ENCODE results near the gene CADM4. TPM values are rescaled to one million over a fixed set of nuclear protein-coding genes. Genes with fewer than 3 reads are reported as not detected.

Gene CADM4
- total and polyA plus RNA-seq, 4 donors = 5.9 to 12.2 (median 7.5) TPM

GRCh38 chr19:43658494-43658893 is 18.8 kb upstream of the CADM4 start:
- H3K36me3 ChIP-seq (ENCODE audit: control insufficient read depth in 4 of 4, insufficient read depth in 4 of 4, low read length in 4 of 4) = peaks cover 2 to 32% (median 10%) of the 10 kb centered on the region in 4 donors
- 97% methylated on average over 8 of the region's 8 CpGs for WGBS, 2 donors
- H3K4me3 ChIP-seq = no peak overlapping the region
- no peak for TF ChIP-seq CTCF (IDR thresholded peaks at IDR 0.05; ENCODE audit: control extremely low read depth, extremely low read depth)
- peaks cover 0 to 3% (median 0%) of the 10 kb centered on the region in 5 donors for H3K4me1 ChIP-seq (ENCODE audit: control insufficient read depth in 5 of 5, insufficient read depth in 5 of 5, low read length in 5 of 5)
- DNase-seq = no peak
- H3K9ac ChIP-seq (ENCODE audit: insufficient read depth in 1 of 2, low read length in 2 of 2) = no peak overlapping the region
- H3K9me3 ChIP-seq (ENCODE audit: control insufficient read depth in 4 of 4, insufficient read depth in 3 of 4, low read length in 3 of 4) = peaks cover 0 to 6% (median 2%) of the 10 kb centered on the region in 4 donors
- H3K27me3 ChIP-seq (ENCODE audit: control insufficient read depth in 3 of 3, insufficient read depth in 3 of 3, low read length in 2 of 3) = no peaks in the 10 kb centered on the region
- no peak overlapping the region for H3K27ac ChIP-seq (ENCODE audit: low read depth in 1 of 2, low read length in 1 of 2)
- no peak for ATAC-seq (ENCODE audit: insufficient read depth, low FRiP score)

GRCh38 chr19:43658001-43658400 is 18.4 kb upstream of the CADM4 start:
- 92 to 96% methylated on average over 2 of the region's 2 CpGs for WGBS, 2 donors
- no peak for DNase-seq
- Histone ChIP-seq H3K4me3 (no peak overlapping the region), H3K27ac (ENCODE audit: low read depth in 1 of 2, low read length in 1 of 2) (no peak overlapping the region), H3K4me1 (ENCODE audit: control insufficient read depth in 5 of 5, insufficient read depth in 5 of 5, low read length in 5 of 5) (no peaks in the 10 kb centered on the region), H3K9me3 (ENCODE audit: control insufficient read depth in 4 of 4, insufficient read depth in 3 of 4, low read length in 3 of 4) (peaks cover 0 to 6% (median 2%) of the 10 kb centered on the region in 4 donors), H3K36me3 (ENCODE audit: control insufficient read depth in 4 of 4, insufficient read depth in 4 of 4, low read length in 4 of 4) (peaks cover 2 to 32% (median 8%) of the 10 kb centered on the region in 4 donors), H3K9ac (ENCODE audit: insufficient read depth in 1 of 2, low read length in 2 of 2) (no peak overlapping the region), H3K27me3 (ENCODE audit: control insufficient read depth in 3 of 3, insufficient read depth in 3 of 3, low read length in 2 of 3) (no peaks in the 10 kb centered on the region)
- no peak for ATAC-seq (ENCODE audit: insufficient read depth, low FRiP score)
- TF ChIP-seq CTCF (IDR thresholded peaks at IDR 0.05; ENCODE audit: control extremely low read depth, extremely low read depth) = no peak

GRCh38 chr19:43656436-43656835 is 16.8 kb upstream of the CADM4 start:
- Histone ChIP-seq H3K9ac (ENCODE audit: insufficient read depth in 1 of 2, low read length in 2 of 2) (no peak overlapping the region), H3K4me1 (ENCODE audit: control insufficient read depth in 5 of 5, insufficient read depth in 5 of 5, low read length in 5 of 5) (no peaks in the 10 kb centered on the region), H3K27me3 (ENCODE audit: control insufficient read depth in 3 of 3, insufficient read depth in 3 of 3, low read length in 2 of 3) (no peaks in the 10 kb centered on the region), H3K9me3 (ENCODE audit: control insufficient read depth in 4 of 4, insufficient read depth in 3 of 4, low read length in 3 of 4) (peaks cover 0 to 6% (median 2%) of the 10 kb centered on the region in 4 donors), H3K27ac (ENCODE audit: low read depth in 1 of 2, low read length in 1 of 2) (no peak overlapping the region), H3K4me3 (no peak overlapping the region), H3K36me3 (ENCODE audit: control insufficient read depth in 4 of 4, insufficient read depth in 4 of 4, low read length in 4 of 4) (peaks cover 2 to 36% (median 8%) of the 10 kb centered on the region in 4 donors)
- DNase-seq (no peak), ATAC-seq (ENCODE audit: insufficient read depth, low FRiP score) (no peak)
- no peak for TF ChIP-seq CTCF (IDR thresholded peaks at IDR 0.05; ENCODE audit: control extremely low read depth, extremely low read depth)
- WGBS, 2 donors = 87 to 91% methylated on average over 6 of the region's 6 CpGs

- no peak for DNase-seq
- no peaks in the 10 kb centered on the region for H3K4me1 ChIP-seq (ENCODE audit: control insufficient read depth in 5 of 5, insufficient read depth in 5 of 5, low read length in 5 of 5)
- peaks cover 2 to 31% (median 10%) of the 10 kb centered on the region in 4 donors for H3K36me3 ChIP-seq (ENCODE audit: control insufficient read depth in 4 of 4, insufficient read depth in 4 of 4, low read length in 4 of 4)
- no peak for ATAC-seq (ENCODE audit: insufficient read depth, low FRiP score)
- no peak overlapping the region for H3K9ac ChIP-seq (ENCODE audit: insufficient read depth in 1 of 2, low read length in 2 of 2)
- no peaks in the 10 kb centered on the region for H3K27me3 ChIP-seq (ENCODE audit: control insufficient read depth in 3 of 3, insufficient read depth in 3 of 3, low read length in 2 of 3)
- H3K4me3 ChIP-seq = no peak overlapping the region
- 74 to 76% methylated on average over 5 of the region's 5 CpGs for WGBS, 2 donors
- peaks cover 0 to 2% (median 0%) of the 10 kb centered on the region in 4 donors for H3K9me3 ChIP-seq (ENCODE audit: control insufficient read depth in 4 of 4, insufficient read depth in 3 of 4, low read length in 3 of 4)
- no peak overlapping the region for H3K27ac ChIP-seq (ENCODE audit: low read depth in 1 of 2, low read length in 1 of 2)
- TF ChIP-seq CTCF (IDR thresholded peaks at IDR 0.05; ENCODE audit: control extremely low read depth, extremely low read depth) = no peak
Measured at GRCh38 chr19:43652546-43652874, 12.9 kb upstream of the CADM4 start.
